Activated naive CD4-positive, alpha-beta T cell treated with anti-CD3 and anti-CD28 coated beads, Interleukin-2, amount 50 U/mL, for 72 hours (primary cell): ENCODE data around the gene PDE12. TPM values are rescaled to one million over a fixed set of nuclear protein-coding genes. Genes with fewer than 3 reads are reported as not detected.
"Not testable (repeated sequence)": the region's sequence is repeated elsewhere in the genome, so short reads cannot be mapped to it uniquely, and the experiment has no call there.

Experiments
- ATAC-seq, 2 donors: fragments of 150-1000 bp; cut with Tn5 transposase; 2 replicates each; pipeline ENCODE4 v1.10.0; 2021; ENCODE audit warnings: mild to moderate bottlenecking in 2 of 2, moderate library complexity in 2 of 2
- DNase-seq, 2 donors: peaks; one replicate each; pipeline ENCODE4 v3.0.0; 2021 to 2022; ENCODE audit warnings: low spot score in 2 of 2
- H3K27ac Mint-ChIP-seq, 2 donors: one replicate each; pipeline ENCODE4 v1.8.0; 2022; ENCODE audit warnings: mild to moderate bottlenecking in 2 of 2, mixed read lengths in 2 of 2
- H3K36me3 Mint-ChIP-seq, 2 donors: one replicate each; pipeline ENCODE4 v1.8.0; 2022; ENCODE audit warnings: mixed read lengths in 2 of 2
- H3K9me3 Mint-ChIP-seq, 2 donors: one replicate each; pipeline ENCODE4 v1.8.0; 2022; ENCODE audit warnings: mixed read lengths in 2 of 2
- total RNA-seq, 2 donors: library from RNA; stranded (reverse); gene quantifications; one replicate each; pipeline ENCODE4 v1.2.3, GENCODE V29; 2022

The PDE12 gene
- total RNA-seq, 2 donors from 2014 or later = 19.0 to 28.7 TPM

DNA sequence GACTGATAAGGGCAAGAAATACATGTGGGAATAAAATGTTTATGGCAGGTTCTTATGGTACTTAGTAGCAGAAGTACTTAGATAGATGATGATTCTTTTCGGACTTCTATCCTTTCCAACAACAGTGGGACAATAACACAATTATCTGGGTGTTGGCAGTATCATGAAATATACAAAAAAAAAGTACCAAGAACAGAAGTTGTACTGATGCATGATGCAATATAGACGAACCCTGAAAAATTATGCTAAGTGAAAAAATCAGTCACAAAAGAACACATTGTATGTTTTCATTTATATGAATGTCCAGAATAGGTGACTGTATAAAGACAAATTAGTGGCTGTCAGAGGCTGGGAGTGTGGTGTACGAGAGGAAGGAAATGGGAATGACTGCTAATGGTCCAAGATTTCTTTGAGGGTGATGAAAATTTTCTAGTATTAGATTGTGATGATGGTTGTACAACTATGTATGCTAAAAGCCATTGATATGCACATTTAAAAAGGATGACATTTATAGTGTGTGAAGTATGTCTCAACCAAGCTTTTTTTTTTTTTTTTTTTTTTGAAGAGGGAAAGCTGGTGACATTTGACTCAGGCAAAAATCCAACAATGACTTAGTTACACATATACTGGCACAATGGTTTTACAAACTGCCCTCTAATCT is 20.0 kb downstream of the PDE12 start:
- Mint-ChIP-seq H3K27ac (no peak overlapping the region), H3K36me3 (peaks cover 0 to 27% of the 10 kb centered on the region in 2 donors), H3K9me3 (no peaks in the 10 kb centered on the region)
- no peak for ATAC-seq
- DNase-seq = no peak

DNA sequence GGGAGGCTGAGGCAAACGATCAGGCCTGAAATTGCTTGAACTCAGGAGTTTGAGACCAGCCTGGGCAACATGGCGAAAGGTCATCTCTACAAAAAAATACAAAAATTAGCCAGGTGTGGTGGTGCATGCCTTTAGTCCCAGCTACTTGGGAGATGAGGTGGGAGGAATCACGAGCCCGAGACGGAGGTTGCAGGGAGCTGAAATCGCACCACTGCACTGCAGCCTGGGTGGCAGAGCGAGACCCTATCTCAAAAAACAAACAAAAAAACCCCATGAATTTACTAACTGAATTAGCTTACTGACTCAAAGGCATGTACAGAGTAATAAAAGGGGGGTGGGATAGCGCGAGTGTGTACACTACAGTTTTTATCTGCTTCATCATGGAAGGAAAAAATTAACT is 21.7 kb downstream of the PDE12 start:
- H3K27ac Mint-ChIP-seq = peak overlapping the region in 1 of 2 donors; percentile 18
- no peak for DNase-seq
- no peak for ATAC-seq
- H3K36me3 Mint-ChIP-seq = peaks cover 0 to 18% of the 10 kb centered on the region in 2 donors
- no peaks in the 10 kb centered on the region for H3K9me3 Mint-ChIP-seq

DNA sequence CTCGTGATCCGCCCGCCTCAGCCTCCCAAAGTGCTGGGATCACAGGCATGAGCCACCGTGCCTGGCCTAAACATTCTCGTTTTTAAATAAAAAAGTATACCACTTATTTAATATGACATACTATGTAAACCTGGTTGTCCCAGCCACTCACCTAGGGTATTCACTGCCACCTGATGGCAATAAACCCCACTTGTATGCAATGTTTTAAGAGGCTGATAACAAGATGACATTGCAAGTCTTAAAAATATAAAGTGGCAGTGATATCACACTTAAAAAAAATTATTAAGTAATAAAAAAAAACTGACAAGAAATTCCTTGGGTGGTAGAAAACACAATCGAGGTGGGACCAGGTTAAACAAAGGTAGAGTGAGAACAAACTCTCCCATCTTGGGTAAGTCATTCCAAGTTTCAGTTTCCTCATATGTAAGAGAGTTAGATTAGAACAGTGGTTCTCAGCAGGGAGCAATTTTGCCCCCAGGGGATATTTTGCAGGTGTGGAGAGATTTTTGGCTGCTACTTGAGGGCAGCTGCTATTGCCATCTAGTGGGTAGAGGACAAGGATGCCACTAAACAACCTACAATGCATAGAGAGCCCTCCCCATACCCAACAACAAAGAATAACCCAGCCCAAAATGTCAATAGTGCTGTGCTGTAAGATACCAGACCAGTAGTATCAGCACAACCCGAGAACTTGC is 26.5 kb downstream of the PDE12 start:
- DNase-seq = no peak
- peak in 1 of 2 donors; percentile 34 for ATAC-seq
- H3K9me3 Mint-ChIP-seq = no peaks in the 10 kb centered on the region
- H3K36me3 Mint-ChIP-seq = peaks cover 0 to 20% of the 10 kb centered on the region in 2 donors
- no peak overlapping the region for H3K27ac Mint-ChIP-seq

DNA sequence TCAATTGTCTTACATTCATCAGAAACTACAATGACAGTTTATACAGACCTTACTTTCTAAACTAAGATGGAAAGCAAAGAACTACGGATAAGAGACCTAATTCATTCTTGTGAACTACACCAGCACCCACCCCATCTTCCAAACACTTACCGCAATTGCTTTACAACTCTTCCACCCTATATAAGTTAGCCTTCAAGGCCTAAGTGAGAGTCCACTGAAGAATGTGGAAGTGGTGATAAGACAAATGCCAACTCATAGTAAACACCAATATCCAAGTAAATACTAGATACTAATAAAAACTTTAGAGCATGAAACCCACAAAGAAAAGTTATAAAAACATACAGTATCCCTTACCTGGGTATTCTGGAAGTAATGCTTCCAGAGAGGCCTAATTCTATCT is 27.5 kb downstream of the PDE12 start:
- peak overlapping the region in 1 of 2 donors; percentile 30 for H3K27ac Mint-ChIP-seq

GRCh38 chr3:57586778-57587177 is 30.7 kb downstream of the PDE12 start:
- ATAC-seq (peak; percentile 32 to 66), DNase-seq (no peak)
- Mint-ChIP-seq H3K36me3 (peaks cover 0 to 9% of the 10 kb centered on the region in 2 donors), H3K9me3 (no peaks in the 10 kb centered on the region), H3K27ac (peak overlapping the region in 1 of 2 donors; percentile 82)

More for the DNA sequence above, 27.5 kb downstream of the PDE12 start:
- peaks cover 0 to 14% of the 10 kb centered on the region in 2 donors for H3K36me3 Mint-ChIP-seq
- no peak for DNase-seq
- H3K9me3 Mint-ChIP-seq = no peaks in the 10 kb centered on the region
- no peak for ATAC-seq

GRCh38 chr3:57587905-57588304 is 31.8 kb downstream of the PDE12 start:
- Mint-ChIP-seq H3K27ac (no peak overlapping the region), H3K9me3 (no peaks in the 10 kb centered on the region), H3K36me3 (peaks cover 0 to 9% of the 10 kb centered on the region in 2 donors)
- no peak for DNase-seq
- ATAC-seq = no peak

GRCh38 chr3:57592306-57592705 is 36.2 kb downstream of the PDE12 start:
- Mint-ChIP-seq H3K9me3 (no peaks in the 10 kb centered on the region), H3K36me3 (peaks cover 8 to 28% of the 10 kb centered on the region in 2 donors), H3K27ac (no peak overlapping the region)
- ATAC-seq = no peak
- no peak for DNase-seq

DNA sequence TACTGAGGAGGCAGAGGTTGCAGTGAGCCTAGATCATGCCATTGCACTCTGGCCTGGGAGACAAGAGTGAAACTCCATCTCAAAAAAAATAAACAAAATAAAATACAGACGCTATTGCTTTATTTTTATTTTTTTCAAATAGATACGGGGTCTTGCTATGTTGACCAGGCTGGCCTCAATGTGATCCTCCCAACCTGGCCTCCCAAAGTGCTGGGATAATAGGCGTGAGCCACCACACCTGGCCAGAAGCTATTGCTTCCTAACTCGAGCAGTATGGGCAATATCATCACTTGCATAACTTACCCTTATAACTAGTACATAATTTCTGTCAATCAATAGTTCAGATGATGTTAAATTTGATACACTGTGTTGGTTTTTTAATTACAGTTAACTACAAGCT is 38.1 kb downstream of the PDE12 start:
- H3K9me3 Mint-ChIP-seq = no peaks in the 10 kb centered on the region
- ATAC-seq (no peak), DNase-seq (no peak)
- H3K27ac Mint-ChIP-seq = peak overlapping the region; percentile 13 to 99
- H3K36me3 Mint-ChIP-seq = peaks cover 24 to 42% of the 10 kb centered on the region in 2 donors

GRCh38 chr3:57594576-57594975 is 38.5 kb downstream of the PDE12 start:
- Mint-ChIP-seq H3K27ac (peak overlapping the region; percentile 66 to 99), H3K36me3 (peaks cover 24 to 47% of the 10 kb centered on the region in 2 donors), H3K9me3 (no peaks in the 10 kb centered on the region)
- ATAC-seq (no peak), DNase-seq (no peak)

- peaks cover 24 to 52% of the 10 kb centered on the region in 2 donors for H3K36me3 Mint-ChIP-seq
- DNase-seq (peak; percentile 56 to 80), ATAC-seq (peak in 1 of 2 donors; percentile 30)
- H3K9me3 Mint-ChIP-seq = no peaks in the 10 kb centered on the region
- H3K27ac Mint-ChIP-seq = peak overlapping the region; percentile 98 to 99
Observed at GRCh38 chr3:57596495-57597126, 40.5 kb downstream of the PDE12 start.

DNA sequence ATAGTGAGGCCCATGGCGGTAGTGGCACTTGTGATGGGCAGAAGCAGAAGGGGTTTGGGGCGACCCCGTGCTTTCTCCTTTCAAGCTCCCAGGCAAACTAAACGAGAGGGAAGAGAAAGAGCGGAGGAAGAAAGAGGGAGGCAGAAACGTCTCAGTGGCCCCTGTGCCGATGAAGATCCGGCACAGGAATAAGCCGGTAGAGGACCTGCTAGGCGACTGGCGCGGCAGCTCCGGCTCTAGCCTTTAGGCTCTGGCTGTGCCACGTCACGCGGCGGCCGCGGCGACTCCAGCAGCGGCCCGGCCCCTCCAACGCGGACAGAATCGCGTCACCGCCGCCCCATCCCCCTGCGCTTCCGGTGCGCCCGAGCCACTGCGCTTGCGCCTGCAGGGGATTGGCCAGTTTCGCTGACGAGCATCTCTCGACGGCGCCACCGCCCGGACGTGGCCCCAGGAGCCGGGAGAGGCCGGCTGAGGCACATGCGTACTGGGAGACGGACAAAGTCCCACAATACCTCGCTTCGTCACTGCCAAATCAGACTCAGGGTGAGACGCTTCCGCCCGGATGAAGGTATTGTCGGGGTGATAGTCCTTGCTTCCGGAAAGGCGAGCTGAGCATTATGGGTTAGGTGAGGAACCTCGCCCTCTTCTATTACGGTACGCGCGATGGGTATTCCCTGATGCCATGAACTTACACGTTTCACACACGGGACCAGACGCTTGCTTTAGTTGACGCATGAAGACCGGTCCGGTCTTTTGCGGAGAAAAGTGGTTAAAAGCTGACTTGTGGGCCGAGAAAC is 41.3 kb downstream of the PDE12 start, which contains the start of gene ARF4:
Gene ARF4, minus strand, starts transcription at position 218 of the 797 bp plus-strand sequence. Its CDS starts 204 bp downstream, at position 14.
- Mint-ChIP-seq H3K27ac (peak within 1 kb of the TSS; percentile 99), H3K36me3 (peaks cover 29 to 54% of the 10 kb centered on the region in 2 donors), H3K9me3 (no peaks in the 10 kb centered on the region)
- DNase-seq (peak; percentile 99 to 100), ATAC-seq (peak; percentile 93)

DNA sequence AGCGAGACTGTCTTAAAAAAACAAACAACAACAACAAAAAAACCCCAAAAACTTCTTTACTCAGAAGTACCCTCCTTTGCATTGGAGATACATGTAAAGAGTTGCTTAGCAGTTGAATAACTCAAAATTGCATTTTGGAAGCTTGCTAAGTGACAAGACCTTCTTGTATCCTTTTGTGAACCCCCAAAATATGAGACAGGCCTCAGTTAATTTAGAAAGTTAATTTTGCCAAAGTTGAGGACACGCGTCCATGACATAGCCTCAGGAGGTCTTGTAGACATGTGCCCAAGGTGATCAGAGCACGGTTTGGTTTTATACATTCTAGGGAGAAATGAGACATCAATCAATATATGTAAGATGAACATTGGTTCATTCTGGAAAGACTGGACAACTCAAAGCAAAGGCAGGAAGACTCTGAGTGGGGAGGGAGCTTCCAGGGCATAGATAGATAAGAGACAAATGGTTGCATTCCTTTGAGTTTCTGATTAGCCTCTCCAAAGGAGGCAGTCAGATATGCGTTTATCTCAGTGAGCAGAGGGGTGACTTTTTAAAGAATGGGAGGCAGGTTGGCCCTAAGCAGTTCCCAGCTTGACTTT is 42.8 kb downstream of the PDE12 start:
- ATAC-seq (no peak), DNase-seq (no peak)
- H3K27ac Mint-ChIP-seq = peak overlapping the region; percentile 99
- no peaks in the 10 kb centered on the region for H3K9me3 Mint-ChIP-seq
- peaks cover 31 to 52% of the 10 kb centered on the region in 2 donors for H3K36me3 Mint-ChIP-seq

DNA sequence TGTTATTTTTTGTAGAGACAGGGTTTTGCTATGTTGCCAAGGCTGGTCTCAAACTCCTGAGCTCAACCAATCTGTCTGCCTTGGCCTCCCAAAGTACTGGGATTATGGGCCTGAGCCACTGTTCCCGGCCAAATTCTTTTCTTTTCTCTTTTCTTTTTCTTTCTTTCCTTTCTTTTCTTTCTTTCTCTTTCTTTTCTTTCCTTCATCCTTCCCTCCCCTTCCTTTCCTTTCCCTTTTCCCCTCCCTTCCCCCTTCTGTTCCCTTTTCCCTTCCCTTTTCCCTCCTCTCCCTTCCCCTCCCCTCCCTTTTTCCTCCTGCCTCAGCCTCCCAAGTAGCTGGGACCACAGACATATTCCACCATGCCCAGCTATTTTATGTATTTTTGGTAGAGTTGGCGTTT is 44.1 kb downstream of the PDE12 start:
- ATAC-seq (no peak), DNase-seq (no peak)
- Mint-ChIP-seq H3K9me3 (no peaks in the 10 kb centered on the region), H3K27ac (peak overlapping the region in 1 of 2 donors; percentile 29), H3K36me3 (peaks cover 37 to 51% of the 10 kb centered on the region in 2 donors)

GRCh38 chr3:57604971-57605370 is 48.9 kb downstream of the PDE12 start:
- Mint-ChIP-seq H3K36me3 (peaks cover 48 to 54% of the 10 kb centered on the region in 2 donors), H3K27ac (no peak overlapping the region), H3K9me3 (peaks cover 12 to 22% of the 10 kb centered on the region in 2 donors)
- ATAC-seq (no peak), DNase-seq (no peak)

DNA sequence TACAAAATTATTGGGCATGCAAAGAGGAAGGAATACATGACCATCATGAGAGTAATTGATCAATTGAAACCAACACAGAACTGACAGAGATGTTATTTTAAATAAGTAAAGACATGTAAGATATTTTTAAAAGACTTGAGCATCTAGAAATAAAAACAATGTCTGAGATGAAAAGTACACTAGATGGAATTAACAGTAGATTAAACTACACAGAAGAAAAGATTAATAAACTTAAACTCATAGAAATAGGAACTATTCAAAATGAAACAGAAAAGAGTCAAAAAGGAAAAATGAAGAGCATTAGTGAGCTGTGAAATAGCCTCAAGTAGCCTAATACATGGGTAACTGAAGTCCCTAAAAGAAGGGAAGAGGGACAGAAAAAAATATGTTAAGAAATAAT is 49.6 kb downstream of the PDE12 start:
- no peak for DNase-seq
- H3K9me3 Mint-ChIP-seq = peaks cover 12 to 22% of the 10 kb centered on the region in 2 donors
- H3K36me3 Mint-ChIP-seq = peaks cover 55 to 60% of the 10 kb centered on the region in 2 donors
- peak overlapping the region in 1 of 2 donors; percentile 12 for H3K27ac Mint-ChIP-seq
- no peak for ATAC-seq

DNA sequence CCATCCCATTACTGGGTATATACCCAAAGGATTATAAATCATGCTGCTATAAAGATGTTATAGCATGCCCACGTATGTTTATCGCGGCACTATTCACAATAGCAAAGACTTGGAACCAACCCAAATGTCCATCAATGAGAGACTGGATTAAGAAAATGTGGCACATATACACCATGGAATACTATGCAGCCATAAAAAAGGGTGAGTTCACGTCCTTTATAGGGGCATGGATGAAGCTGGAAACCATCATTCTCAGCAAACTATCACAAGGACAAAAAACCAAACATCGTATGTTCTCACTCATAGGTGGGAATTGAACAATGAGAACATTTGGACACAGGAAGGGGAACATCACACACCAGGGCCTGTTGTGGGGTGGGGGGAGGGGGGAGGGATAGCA is 55.8 kb downstream of the PDE12 start:
- not testable (repeated sequence) for DNase-seq, H3K27ac Mint-ChIP-seq, ATAC-seq
- Mint-ChIP-seq H3K9me3 (peaks cover 12 to 13% of the 10 kb centered on the region in 2 donors), H3K36me3 (peaks cover 32 to 40% of the 10 kb centered on the region in 2 donors)
